Peyer's patch (tissue), 4 donors: ENCODE measurements around the gene TSSC4.

Source experiments
- CTCF ChIP-seq, 6 experiments: fragments of 450-650 bp in 4 of 6; fragments of 200-600 bp in 2 of 6; sonication (generic) in 1 of 6; IDR thresholded peaks; one replicate each; pipeline ENCODE4 v1.5.1; 2017 to 2019; ENCODE audit warnings: antibody characterized with exemption in 6 of 6, mild to moderate bottlenecking in 3 of 6, moderate library complexity in 1 of 6
- POLR2A ChIP-seq, 2 donors: fragments of 450-650 bp; IDR thresholded peaks; one replicate each; pipeline ENCODE4 v1.5.1; 2017; ENCODE audit warnings: antibody characterized with exemption in 2 of 2, mild to moderate bottlenecking in 2 of 2, moderate library complexity in 2 of 2

GRCh38 chr11:2435288-2436012, 34.9 kb downstream of the TSSC4 start:
- TF ChIP-seq CTCF (IDR thresholded peaks at IDR 0.05) (no peak), POLR2A (IDR thresholded peaks at IDR 0.05) (no peak)
